Measurements from ENCODE around the gene NBEAL1.
"Not testable (repeated sequence)": the region's sequence is repeated elsewhere in the genome, so short reads cannot be mapped to it uniquely, and the experiment has no call there.

NBEAL1 gene

GRCh38 chr2:203149194-203149593 lies 134.5 kb downstream of the NBEAL1 start:
- no peak overlapping the region for H3K4me3 ChIP-seq (ENCODE audit: low read length)
- no peak overlapping the region for H3K9ac ChIP-seq (ENCODE audit: low read length)
- peaks cover 2% of the 10 kb centered on the region for H3K36me3 ChIP-seq (ENCODE audit: control insufficient read depth, insufficient read depth, low read length)
- H3K27ac ChIP-seq (ENCODE audit: low read depth, low read length) = no peak overlapping the region
- H3K27me3 ChIP-seq (ENCODE audit: control insufficient read depth, insufficient read depth, low read length) = no peaks in the 10 kb centered on the region
- no peaks in the 10 kb centered on the region for H3K4me1 ChIP-seq (ENCODE audit: control insufficient read depth, insufficient read depth, low read length)

- no peak overlapping the region for H3K4me3 ChIP-seq (ENCODE audit: low read length)
- H3K27ac ChIP-seq (ENCODE audit: low read depth, low read length) = no peak overlapping the region
- peaks cover 2% of the 10 kb centered on the region for H3K36me3 ChIP-seq (ENCODE audit: control insufficient read depth, insufficient read depth, low read length)
- H3K4me1 ChIP-seq (ENCODE audit: control insufficient read depth, insufficient read depth, low read length) = no peaks in the 10 kb centered on the region
- no peaks in the 10 kb centered on the region for H3K27me3 ChIP-seq (ENCODE audit: control insufficient read depth, insufficient read depth, low read length)
- H3K9ac ChIP-seq (ENCODE audit: low read length) = no peak overlapping the region
Observed at GRCh38 chr2:203155406-203155805, 140.7 kb downstream of the NBEAL1 start.

DNA sequence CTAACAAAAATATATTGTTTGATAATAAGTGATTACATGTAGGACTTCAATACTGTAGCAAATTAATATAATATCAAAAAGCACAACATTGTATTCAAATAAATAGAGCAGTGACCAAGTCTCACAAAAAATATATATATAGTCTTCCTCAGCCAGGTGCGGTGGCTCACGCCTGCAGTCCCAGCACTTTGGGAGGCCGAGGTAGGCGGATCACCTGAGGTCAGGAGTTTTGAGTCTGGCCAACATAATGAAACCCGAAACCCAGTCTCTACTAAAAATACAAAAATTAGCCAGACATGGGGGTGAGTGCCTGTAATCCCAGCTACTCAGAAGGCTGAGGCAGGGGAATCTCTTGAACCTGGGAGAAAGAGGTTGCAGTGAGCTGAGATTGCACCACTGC lies 148.0 kb downstream of the NBEAL1 start:
- H3K27ac ChIP-seq (ENCODE audit: low read depth, low read length); H3K27me3 ChIP-seq (ENCODE audit: control insufficient read depth, insufficient read depth, low read length); H3K4me1 ChIP-seq (ENCODE audit: control insufficient read depth, insufficient read depth, low read length); H3K4me3 ChIP-seq (ENCODE audit: low read length); H3K36me3 ChIP-seq (ENCODE audit: control insufficient read depth, insufficient read depth, low read length); H3K9ac ChIP-seq (ENCODE audit: low read length): not testable (repeated sequence)

- Histone ChIP-seq H3K4me3 (ENCODE audit: low read length) (no peak overlapping the region), H3K9ac (ENCODE audit: low read length) (no peak overlapping the region), H3K27ac (ENCODE audit: low read depth, low read length) (no peak overlapping the region), H3K36me3 (ENCODE audit: control insufficient read depth, insufficient read depth, low read length) (peaks cover 3% of the 10 kb centered on the region), H3K27me3 (ENCODE audit: control insufficient read depth, insufficient read depth, low read length) (no peaks in the 10 kb centered on the region), H3K4me1 (ENCODE audit: control insufficient read depth, insufficient read depth, low read length) (no peaks in the 10 kb centered on the region)
Observed at GRCh38 chr2:203164311-203164935, 149.7 kb downstream of the NBEAL1 start.

GRCh38 chr2:203167751-203168150 lies 153.1 kb downstream of the NBEAL1 start:
- H3K27me3 ChIP-seq (ENCODE audit: control insufficient read depth, insufficient read depth, low read length) = no peaks in the 10 kb centered on the region
- H3K4me3 ChIP-seq (ENCODE audit: low read length) = no peak overlapping the region
- H3K27ac ChIP-seq (ENCODE audit: low read depth, low read length) = no peak overlapping the region
- H3K36me3 ChIP-seq (ENCODE audit: control insufficient read depth, insufficient read depth, low read length) = peaks cover 3% of the 10 kb centered on the region
- no peaks in the 10 kb centered on the region for H3K4me1 ChIP-seq (ENCODE audit: control insufficient read depth, insufficient read depth, low read length)
- no peak overlapping the region for H3K9ac ChIP-seq (ENCODE audit: low read length)

DNA sequence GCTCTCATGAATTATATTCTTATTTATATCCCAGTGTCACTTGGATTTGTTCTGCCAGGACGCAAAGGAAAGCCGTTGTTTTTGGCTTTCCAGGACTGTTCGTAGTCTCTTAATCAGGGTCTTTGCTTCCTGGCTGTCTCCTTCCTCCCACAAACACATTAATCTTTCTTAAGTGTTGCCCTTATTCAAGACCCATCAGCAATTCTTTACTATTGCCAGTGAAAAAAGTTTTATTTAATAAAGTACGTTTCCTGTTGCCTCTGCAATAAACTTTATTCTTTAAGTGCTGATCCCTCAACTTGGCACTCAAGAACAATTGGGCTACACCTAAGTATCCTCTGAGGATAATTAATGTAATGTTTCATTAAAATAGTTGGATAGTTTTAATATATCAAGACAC lies 155.8 kb downstream of the NBEAL1 start:
- H3K36me3 ChIP-seq (ENCODE audit: control insufficient read depth, insufficient read depth, low read length) = peaks cover 4% of the 10 kb centered on the region
- H3K27ac ChIP-seq (ENCODE audit: low read depth, low read length) = no peak overlapping the region
- no peaks in the 10 kb centered on the region for H3K4me1 ChIP-seq (ENCODE audit: control insufficient read depth, insufficient read depth, low read length)
- no peak overlapping the region for H3K9ac ChIP-seq (ENCODE audit: low read length)
- H3K27me3 ChIP-seq (ENCODE audit: control insufficient read depth, insufficient read depth, low read length) = no peaks in the 10 kb centered on the region
- H3K4me3 ChIP-seq (ENCODE audit: low read length) = no peak overlapping the region

GRCh38 chr2:203175371-203175770 lies 160.7 kb downstream of the NBEAL1 start:
- Histone ChIP-seq H3K36me3 (ENCODE audit: control insufficient read depth, insufficient read depth, low read length) (peaks cover 4% of the 10 kb centered on the region), H3K4me1 (ENCODE audit: control insufficient read depth, insufficient read depth, low read length) (no peaks in the 10 kb centered on the region), H3K9ac (ENCODE audit: low read length) (no peak overlapping the region)

GRCh38 chr2:203177361-203177760 lies 162.7 kb downstream of the NBEAL1 start:
- Histone ChIP-seq H3K4me1 (ENCODE audit: control insufficient read depth, insufficient read depth, low read length) (no peaks in the 10 kb centered on the region), H3K4me3 (ENCODE audit: low read length) (no peak overlapping the region), H3K27ac (ENCODE audit: low read depth, low read length) (no peak overlapping the region), H3K36me3 (ENCODE audit: control insufficient read depth, insufficient read depth, low read length) (peaks cover 8% of the 10 kb centered on the region), H3K27me3 (ENCODE audit: control insufficient read depth, insufficient read depth, low read length) (no peaks in the 10 kb centered on the region), H3K9ac (ENCODE audit: low read length) (no peak overlapping the region)

More at GRCh38 chr2:203175371-203175770, 160.7 kb downstream of the NBEAL1 start:
- Histone ChIP-seq H3K4me3 (ENCODE audit: low read length) (no peak overlapping the region), H3K27ac (ENCODE audit: low read depth, low read length) (no peak overlapping the region), H3K27me3 (ENCODE audit: control insufficient read depth, insufficient read depth, low read length) (no peaks in the 10 kb centered on the region)

DNA sequence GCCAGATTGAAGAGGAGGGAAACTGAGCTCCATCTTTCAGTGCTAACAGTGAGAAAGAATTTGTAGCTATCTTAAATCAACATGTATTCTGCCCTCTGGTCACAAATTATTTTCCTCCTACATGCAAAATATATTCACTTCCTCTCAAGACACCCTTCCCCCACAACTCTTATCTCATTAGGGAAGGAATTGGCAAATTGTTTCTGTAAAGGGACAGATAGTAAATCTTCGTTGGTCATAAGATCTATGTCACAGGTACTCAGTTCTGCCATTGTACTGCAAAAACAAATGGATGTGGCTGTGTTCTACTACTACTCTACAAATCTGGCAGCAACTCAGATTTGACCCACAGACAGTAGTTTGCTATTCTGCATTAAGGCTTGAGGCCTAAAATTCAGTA lies 171.2 kb downstream of the NBEAL1 start:
- no peak overlapping the region for H3K27ac ChIP-seq (ENCODE audit: low read depth, low read length)
- peaks cover 9% of the 10 kb centered on the region for H3K36me3 ChIP-seq (ENCODE audit: control insufficient read depth, insufficient read depth, low read length)

DNA sequence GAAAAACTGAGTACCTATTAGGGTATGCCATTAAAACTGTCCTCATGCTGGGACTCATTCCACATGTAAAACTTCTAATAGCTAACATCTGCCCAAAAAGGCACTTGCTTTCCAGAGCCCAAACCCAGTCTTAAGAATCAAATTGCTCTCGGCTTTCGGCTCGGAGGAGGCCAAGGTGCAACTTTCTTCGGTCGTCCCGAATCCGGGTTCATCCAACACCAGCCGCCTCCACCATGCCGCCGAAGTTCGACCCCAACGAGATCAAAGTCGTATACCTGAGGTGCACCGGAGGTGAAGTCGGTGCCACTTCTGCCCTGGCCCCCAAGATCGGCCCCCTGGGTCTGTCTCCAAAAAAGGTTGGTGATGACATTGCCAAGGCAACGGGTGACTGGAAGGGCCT lies 175.9 kb downstream of the NBEAL1 start:
- H3K4me1 ChIP-seq (ENCODE audit: control insufficient read depth, insufficient read depth, low read length) = not testable (repeated sequence)

More for the DNA sequence above, 171.2 kb downstream of the NBEAL1 start:
- Histone ChIP-seq H3K4me3 (ENCODE audit: low read length) (no peak overlapping the region), H3K9ac (ENCODE audit: low read length) (no peak overlapping the region), H3K27me3 (ENCODE audit: control insufficient read depth, insufficient read depth, low read length) (no peaks in the 10 kb centered on the region), H3K4me1 (ENCODE audit: control insufficient read depth, insufficient read depth, low read length) (no peaks in the 10 kb centered on the region)

GRCh38 chr2:203191026-203191425 lies 176.4 kb downstream of the NBEAL1 start:
- H3K27ac ChIP-seq (ENCODE audit: low read depth, low read length); H3K4me3 ChIP-seq (ENCODE audit: low read length); H3K4me1 ChIP-seq (ENCODE audit: control insufficient read depth, insufficient read depth, low read length); H3K27me3 ChIP-seq (ENCODE audit: control insufficient read depth, insufficient read depth, low read length); H3K9ac ChIP-seq (ENCODE audit: low read length): not testable (repeated sequence)
- peaks cover 12% of the 10 kb centered on the region for H3K36me3 ChIP-seq (ENCODE audit: control insufficient read depth, insufficient read depth, low read length)

More for the DNA sequence above, 175.9 kb downstream of the NBEAL1 start:
- H3K4me3 ChIP-seq (ENCODE audit: low read length); H3K27ac ChIP-seq (ENCODE audit: low read depth, low read length); H3K27me3 ChIP-seq (ENCODE audit: control insufficient read depth, insufficient read depth, low read length); H3K9ac ChIP-seq (ENCODE audit: low read length): not testable (repeated sequence)
- H3K36me3 ChIP-seq (ENCODE audit: control insufficient read depth, insufficient read depth, low read length) = peaks cover 15% of the 10 kb centered on the region

DNA sequence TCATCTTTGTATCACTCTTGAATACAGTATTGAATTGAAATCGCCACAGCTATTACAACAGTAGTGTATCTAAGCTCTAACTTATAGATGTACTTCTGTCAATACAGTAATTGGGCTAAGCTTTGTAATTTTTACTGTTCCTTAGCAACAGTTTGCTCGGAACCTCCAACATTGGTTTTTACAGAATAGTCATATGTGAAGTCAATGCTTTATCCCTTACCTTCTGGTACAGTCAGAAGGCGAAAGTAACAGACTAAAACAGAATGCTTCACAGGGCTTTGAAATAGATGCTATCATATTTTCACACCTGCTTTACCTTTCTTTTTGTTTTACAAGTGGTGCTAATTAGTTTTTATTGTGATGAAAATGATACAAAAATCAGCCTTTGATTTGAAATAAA lies 177.3 kb downstream of the NBEAL1 start:
- no peak overlapping the region for H3K27ac ChIP-seq (ENCODE audit: low read depth, low read length)
- no peak overlapping the region for H3K9ac ChIP-seq (ENCODE audit: low read length)
- no peaks in the 10 kb centered on the region for H3K27me3 ChIP-seq (ENCODE audit: control insufficient read depth, insufficient read depth, low read length)
- H3K36me3 ChIP-seq (ENCODE audit: control insufficient read depth, insufficient read depth, low read length) = peaks cover 14% of the 10 kb centered on the region
- H3K4me1 ChIP-seq (ENCODE audit: control insufficient read depth, insufficient read depth, low read length) = no peaks in the 10 kb centered on the region
- H3K4me3 ChIP-seq (ENCODE audit: low read length) = no peak overlapping the region

- Histone ChIP-seq H3K27ac (ENCODE audit: low read depth, low read length) (no peak overlapping the region), H3K27me3 (ENCODE audit: control insufficient read depth, insufficient read depth, low read length) (no peaks in the 10 kb centered on the region), H3K9ac (ENCODE audit: low read length) (no peak overlapping the region), H3K4me1 (ENCODE audit: control insufficient read depth, insufficient read depth, low read length) (no peaks in the 10 kb centered on the region), H3K36me3 (ENCODE audit: control insufficient read depth, insufficient read depth, low read length) (peaks cover 16% of the 10 kb centered on the region), H3K4me3 (ENCODE audit: low read length) (no peak overlapping the region)
Observed at GRCh38 chr2:203195331-203196036, 180.8 kb downstream of the NBEAL1 start.
